Iris pigment epithelial cell (primary cell): ENCODE results near the gene ST6GALNAC3.

ENCODE experiments used
- DNase-seq: peaks from one replicate; pipeline ENCODE4 v3.0.0-alpha.2; 2011; ENCODE audit warnings: low read depth

ST6GALNAC3 gene

DNA sequence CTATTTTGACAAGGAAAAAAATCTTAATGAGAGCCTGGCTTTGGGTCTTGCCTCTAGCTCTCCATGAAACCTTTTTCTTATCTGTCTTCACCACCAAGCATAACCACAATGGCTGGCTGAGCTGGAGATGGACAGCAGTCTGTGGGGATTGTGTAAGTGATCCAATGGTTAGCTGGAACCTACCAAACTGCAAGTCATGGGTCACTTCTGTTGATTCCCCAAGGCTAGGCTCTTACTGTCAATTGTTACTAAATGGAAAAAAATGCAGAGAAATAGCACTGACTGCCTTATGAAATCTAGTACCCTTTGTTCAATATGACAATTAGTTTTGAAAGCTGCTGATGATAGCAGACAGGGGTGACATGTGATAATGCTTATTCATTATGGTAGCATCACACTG lies 359.0 kb downstream of the ST6GALNAC3 start:
- peak; percentile 72 for DNase-seq

GRCh38 chr1:76443217-76443616 lies 368.7 kb downstream of the ST6GALNAC3 start:
- no peak for DNase-seq

DNA sequence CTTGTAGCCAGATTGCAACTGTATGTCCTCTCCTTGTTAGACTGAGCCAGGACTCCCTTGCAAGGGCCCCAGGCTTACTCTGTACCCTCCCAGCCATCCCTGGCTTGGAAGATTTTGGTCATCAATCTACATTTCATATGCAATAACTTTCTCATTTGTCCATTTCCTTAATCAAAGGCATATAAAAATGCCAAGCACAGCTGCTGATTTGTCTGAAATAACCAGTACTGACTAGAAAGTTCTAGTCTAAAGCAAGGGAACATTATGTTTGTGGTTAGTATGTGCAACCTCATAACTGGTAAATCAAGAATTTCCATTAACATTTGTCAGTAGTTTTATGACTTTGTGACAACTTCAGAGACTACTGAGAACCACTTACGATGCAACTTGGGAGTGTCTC lies 370.2 kb downstream of the ST6GALNAC3 start:
- DNase-seq, result no peak

DNA sequence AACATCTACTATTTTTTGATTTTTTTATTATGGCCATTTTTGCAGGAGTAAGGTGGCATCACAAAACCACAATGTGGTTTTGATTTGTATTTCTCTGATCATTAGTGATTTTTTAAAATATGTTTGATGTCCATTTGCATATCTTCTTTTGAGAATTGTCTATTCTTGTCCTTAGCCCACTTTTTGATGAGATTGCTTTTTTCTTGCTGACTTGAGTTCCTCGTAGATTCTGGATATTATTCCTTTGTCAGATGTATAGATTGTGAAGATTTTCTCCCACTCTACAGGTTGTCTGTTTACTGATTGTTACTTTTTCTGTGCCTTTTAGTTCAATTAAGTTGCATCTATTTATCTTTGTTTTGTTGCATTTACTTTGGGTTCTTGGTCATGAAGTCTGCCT lies 375.7 kb downstream of the ST6GALNAC3 start:
- DNase-seq, result no peak

DNA sequence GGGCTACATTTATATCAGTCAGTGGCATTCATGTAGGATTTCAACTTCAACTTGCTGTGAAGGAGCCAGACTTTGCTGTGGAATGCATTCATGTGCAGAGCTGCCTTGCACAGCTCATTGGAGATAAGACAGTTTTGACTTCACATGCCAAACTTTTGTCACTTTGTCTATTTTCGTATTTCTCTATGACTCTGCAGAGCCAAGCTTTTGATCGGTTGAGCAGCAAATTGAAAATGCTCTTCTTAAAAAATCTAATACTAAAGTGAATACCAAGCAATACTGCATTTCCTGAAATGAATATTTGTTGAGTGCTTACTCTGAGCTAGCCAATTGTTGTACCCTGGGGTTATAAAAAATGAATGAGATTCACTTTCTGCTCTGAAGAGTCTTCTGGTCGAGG lies 388.7 kb downstream of the ST6GALNAC3 start:
- DNase-seq, result no peak

DNA sequence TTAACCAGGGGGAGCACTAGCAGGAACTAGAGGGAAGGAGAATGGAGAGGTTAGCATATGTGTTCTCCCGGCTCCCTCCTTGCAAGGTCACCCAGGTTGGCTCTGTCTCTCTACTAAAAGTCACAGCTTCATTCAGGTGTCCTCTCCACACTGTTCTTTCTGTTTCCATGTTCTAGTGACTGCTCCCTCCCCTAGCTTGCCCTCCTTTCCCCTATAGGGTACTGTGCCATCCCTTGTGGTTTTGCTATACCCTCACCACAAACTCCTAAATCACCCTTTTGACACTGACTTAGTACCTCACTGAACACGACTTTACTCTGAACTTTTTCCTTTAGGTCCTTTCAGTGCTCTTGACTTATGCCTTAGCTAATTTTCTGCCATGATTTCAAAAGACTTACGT lies 389.3 kb downstream of the ST6GALNAC3 start:
- no peak for DNase-seq

GRCh38 chr1:76465030-76465429 lies 390.5 kb downstream of the ST6GALNAC3 start:
- peak; percentile 63 for DNase-seq

GRCh38 chr1:76470166-76470565 lies 395.6 kb downstream of the ST6GALNAC3 start:
- DNase-seq, result no peak

- peak; percentile 11 for DNase-seq
Observed at GRCh38 chr1:76471536-76471935, 397.0 kb downstream of the ST6GALNAC3 start.

- peak; percentile 10 for DNase-seq
Observed at GRCh38 chr1:76473591-76473990, 399.0 kb downstream of the ST6GALNAC3 start.

- no peak for DNase-seq
Observed at GRCh38 chr1:76474922-76475321, 400.4 kb downstream of the ST6GALNAC3 start.

DNA sequence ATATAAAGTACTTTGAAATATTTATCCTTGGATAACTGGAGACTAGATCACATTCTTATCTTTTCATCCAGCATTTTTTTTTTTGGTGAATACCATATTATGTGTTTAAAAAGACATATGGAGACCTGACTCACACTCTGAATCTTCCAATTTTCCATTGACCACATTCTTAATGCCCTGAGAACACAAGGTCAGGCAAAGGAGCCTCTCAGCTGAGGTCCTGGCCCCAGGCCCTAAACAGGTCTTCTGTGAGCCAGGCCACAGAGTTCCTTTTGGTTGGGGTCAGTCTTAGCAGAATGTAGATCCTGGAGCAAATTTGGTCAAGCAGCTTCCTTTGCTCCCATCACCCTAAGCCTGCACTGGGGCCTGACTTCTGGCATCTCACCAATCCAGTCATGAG lies 402.6 kb downstream of the ST6GALNAC3 start:
- DNase-seq, result no peak

- DNase-seq, result peak; percentile 43
Observed at GRCh38 chr1:76480827-76481226, 406.3 kb downstream of the ST6GALNAC3 start.

- DNase-seq, result no peak
Observed at GRCh38 chr1:76481672-76482071, 407.1 kb downstream of the ST6GALNAC3 start.

DNA sequence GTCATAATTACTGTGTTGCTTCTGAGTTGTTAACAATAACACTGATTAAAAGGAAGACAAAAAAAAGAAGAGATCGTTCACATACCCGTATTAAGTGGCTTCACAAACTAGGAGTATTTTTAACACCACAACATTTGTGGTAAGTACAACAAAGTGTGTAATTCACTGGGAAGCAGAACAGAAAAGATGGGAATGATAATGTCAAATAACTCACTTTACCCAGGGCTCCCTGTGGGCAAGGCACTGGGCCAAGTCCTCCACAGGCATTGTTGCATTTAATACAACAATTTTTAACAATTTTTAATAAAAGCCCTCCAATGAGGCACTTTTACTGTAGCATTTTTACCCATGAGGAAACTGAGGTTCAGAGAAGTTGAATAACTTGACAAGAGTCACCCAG lies 407.7 kb downstream of the ST6GALNAC3 start:
- no peak for DNase-seq

- DNase-seq, result no peak
Observed at GRCh38 chr1:76491737-76492136, 417.2 kb downstream of the ST6GALNAC3 start.

DNA sequence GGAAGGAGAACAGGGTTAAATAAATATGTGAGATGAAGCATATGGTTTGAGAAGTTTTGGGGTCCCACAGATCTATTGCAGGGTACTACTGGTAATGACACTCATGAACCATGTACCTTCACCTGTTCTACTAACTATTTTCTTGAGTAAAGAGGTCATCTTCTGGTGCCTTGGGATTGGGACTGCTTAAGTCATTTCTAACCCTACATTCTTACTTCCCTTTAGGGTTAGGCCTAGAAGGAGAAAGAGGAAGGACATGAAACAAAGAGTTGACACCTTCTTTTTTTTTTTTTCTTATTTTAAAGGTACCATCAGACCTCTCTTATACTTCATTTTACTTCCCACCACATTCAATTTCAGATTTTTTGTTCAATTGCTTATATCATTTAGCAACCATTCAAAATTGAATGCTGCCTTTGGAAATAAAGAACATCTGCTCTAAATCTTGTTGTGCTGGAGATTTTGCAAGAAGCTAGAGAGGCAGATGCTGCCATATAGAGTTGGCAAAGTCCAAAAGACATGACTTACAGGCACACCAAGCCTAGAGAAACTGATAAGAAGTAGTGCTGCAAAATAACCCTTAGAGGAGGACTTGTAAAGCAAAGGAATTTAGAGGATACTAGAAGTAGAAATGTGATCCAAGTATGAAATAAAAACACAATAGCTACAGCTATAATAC lies 418.3 kb downstream of the ST6GALNAC3 start:
- no peak for DNase-seq

DNA sequence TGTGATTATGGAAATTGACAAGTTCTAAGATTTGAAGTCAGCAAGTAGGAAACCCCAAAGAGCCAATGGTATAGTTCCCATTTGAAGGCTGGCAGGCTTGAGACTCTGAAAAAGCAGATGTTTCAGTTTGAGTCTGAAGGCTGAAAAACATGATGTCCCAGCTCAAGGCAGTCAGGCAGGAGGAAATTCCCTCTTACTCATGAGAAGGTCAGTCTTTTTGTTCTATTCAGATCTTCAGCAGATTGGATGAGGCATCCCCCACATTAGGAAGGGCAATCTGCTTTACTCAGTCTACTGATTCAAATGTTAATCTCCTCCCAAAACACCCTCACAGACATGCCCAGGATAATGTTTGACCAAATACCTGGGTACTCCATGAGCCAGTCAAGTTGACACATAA lies 420.3 kb downstream of the ST6GALNAC3 start:
- DNase-seq, result peak; percentile 54

- DNase-seq, result no peak
Observed at GRCh38 chr1:76496871-76497270, 422.3 kb downstream of the ST6GALNAC3 start.

GRCh38 chr1:76500116-76500515 lies 425.6 kb downstream of the ST6GALNAC3 start:
- no peak for DNase-seq

DNA sequence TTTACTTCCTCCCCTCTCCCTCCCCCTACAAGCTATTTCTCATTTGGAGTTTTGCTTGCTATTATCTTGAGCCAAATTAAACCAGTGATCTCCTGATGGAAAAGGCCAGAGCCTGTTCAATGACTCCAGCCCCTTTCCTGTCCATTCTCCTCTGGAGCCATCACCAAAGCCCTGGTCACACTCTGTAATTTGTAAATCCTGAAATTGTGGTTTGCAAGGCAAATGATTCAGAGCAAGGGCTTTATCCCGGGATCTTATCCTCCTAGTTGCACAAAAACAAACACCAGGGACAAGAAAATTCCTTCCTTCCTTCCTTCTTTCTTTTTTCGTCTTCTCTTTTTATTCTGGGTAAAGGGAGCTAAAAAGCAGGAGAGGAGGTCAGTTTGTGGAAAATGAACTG lies 426.6 kb downstream of the ST6GALNAC3 start:
- no peak for DNase-seq

GRCh38 chr1:76501586-76502219 lies 427.2 kb downstream of the ST6GALNAC3 start:
- DNase-seq, result no peak

DNA sequence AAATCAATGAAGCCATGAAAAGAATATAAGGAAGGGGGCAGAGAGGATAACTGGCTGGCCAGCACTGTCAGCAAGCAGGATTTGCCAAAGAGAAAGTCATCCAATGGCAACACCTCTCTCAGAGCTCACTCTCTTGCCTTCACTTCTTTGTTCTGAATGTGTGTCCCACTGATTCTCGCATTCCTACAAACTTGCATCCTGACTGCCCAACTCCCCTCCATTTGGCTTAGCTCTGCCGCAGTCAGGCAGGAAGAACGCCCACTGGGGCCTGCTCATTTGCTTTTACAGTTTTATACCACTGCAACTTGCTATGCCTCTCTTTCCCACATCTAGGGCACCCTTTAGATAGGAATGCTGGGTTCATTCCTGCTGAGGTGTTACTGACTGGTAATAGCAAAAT lies 428.6 kb downstream of the ST6GALNAC3 start:
- DNase-seq, result no peak

- DNase-seq, result no peak
Observed at GRCh38 chr1:76503736-76504135, 429.2 kb downstream of the ST6GALNAC3 start.
